ENCODE results near the gene PHEX.

DNA sequence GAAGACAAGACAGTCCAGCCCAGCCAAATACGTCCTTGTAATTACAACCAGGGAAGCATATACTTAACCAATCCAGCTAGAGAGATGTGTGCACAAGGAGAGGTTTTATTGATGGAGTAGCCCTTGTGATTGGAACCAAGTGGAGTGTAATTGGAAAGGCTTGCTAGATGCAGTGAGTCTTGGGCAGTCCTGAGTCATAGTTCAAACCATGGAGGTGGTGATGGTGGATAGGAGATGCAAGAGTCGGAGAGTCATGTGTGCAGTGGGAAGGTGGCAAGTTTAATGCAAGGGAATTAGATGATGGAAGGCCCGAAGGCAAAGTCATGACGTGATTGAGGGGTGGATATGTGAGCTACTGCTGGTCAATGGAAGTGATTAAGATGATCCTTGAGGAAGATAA, 63.7 kb downstream of the PHEX start:
- TF ChIP-seq FOXP2 (optimal IDR thresholded peaks at IDR 0.05; ENCODE audit: borderline replicate concordance, extremely low read depth, extremely low read length, insufficient read depth) (no peak), POLR2AphosphoS5 (IDR thresholded peaks at IDR 0.05; ENCODE audit: low read depth, low read length) (no peak)
